GM10248 (cell line): ENCODE measurements around the gene RGS11.

ENCODE experiments used
- CTCF ChIA-PET: fragments of 300-600 bp; sonication (Branson Sonifier 250); formaldehyde crosslinking; extraction: SDS; loops from one replicate; lab custom pipeline; 2021; ENCODE audit warnings: antibody characterized with exemption; lab: Yijun Ruan, JAX
- POLR2A ChIA-PET: fragments of 350-650 bp; sonication (Branson Sonifier 250); formaldehyde crosslinking; extraction: SDS; loops from one replicate; lab custom pipeline; 2020; ENCODE audit warnings: antibody characterized with exemption; lab: Yijun Ruan, JAX
- DNase-seq: peaks from one replicate; pipeline ENCODE4 v3.0.0; 2012; ENCODE audit errors: extremely low spot score
- TF ChIP-seq, protein P1 (sequence below): IDR thresholded peaks from 2 replicates; pipeline ENCODE4 v1.5.1; 2012; ENCODE audit warnings: mild to moderate bottlenecking, low read depth; ENCODE audit errors: extremely low read depth, missing control alignments, control extremely low read depth

RGS11 gene

DNA sequence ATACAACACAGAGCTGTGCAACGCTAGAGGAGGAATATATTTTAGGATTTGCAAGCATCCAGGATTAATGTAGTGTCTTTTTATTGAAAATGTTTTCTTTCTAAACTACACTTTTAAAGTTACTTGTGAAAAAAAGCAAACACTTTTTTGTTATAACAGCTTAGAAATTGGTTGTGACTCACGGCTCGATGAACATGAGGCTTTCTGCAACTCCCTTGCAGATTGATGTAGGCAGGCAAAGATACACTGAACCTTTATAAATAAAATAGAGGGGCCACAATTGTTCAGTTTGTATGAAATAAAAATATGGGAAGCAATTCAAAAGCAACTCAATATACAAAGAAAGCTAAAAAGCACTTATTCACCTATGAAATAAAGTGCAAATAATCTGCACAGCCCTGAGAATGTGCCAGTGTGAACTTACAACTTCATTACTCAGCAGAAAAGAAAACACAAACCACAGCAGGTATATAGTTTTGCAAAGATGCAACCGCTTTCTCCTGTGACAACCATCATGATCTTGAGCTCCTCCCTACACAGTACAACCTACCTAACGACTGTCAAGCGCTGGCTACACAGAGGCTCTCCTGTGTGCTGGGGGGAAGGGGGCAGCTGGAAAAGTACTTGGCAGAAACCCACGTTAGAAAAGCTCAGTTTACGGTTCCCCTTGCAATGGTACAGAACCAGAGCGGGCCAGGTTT lies 47.4 kb downstream of the RGS11 start:
- no peak for DNase-seq
- TF ChIP-seq, protein P1, sequence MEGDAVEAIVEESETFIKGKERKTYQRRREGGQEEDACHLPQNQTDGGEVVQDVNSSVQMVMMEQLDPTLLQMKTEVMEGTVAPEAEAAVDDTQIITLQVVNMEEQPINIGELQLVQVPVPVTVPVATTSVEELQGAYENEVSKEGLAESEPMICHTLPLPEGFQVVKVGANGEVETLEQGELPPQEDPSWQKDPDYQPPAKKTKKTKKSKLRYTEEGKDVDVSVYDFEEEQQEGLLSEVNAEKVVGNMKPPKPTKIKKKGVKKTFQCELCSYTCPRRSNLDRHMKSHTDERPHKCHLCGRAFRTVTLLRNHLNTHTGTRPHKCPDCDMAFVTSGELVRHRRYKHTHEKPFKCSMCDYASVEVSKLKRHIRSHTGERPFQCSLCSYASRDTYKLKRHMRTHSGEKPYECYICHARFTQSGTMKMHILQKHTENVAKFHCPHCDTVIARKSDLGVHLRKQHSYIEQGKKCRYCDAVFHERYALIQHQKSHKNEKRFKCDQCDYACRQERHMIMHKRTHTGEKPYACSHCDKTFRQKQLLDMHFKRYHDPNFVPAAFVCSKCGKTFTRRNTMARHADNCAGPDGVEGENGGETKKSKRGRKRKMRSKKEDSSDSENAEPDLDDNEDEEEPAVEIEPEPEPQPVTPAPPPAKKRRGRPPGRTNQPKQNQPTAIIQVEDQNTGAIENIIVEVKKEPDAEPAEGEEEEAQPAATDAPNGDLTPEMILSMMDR = no peak
- ChIA-PET CTCF (interaction anchor here (1.0 to 1.6 kb wide), 9 partner anchors 9 to 133 kb away, joined by 3 to 5 read pairs (median 4); partner anchors contain the start of gene AXIN1), POLR2A (no interaction called here)

DNA sequence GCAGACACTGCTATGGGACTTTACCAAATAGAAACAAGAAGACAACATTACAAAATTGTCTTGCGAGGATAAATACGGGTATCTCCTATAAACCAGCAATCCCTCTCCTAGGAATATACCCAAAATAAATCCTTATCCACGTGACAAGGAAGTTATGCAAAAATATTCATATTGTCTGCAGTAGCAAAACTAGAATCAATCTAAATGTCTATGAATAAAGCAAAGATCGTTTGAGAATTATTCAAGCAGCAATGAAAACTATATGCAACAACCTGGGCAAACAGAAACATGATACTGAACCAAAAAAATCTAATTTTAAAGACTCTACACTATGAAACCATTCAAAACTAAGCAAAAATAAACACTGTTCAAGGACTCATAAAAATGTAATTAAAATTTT lies 55.7 kb downstream of the RGS11 start:
- POLR2A ChIA-PET = no interaction called here
- TF ChIP-seq, protein P1 = no peak
- CTCF ChIA-PET = interaction anchor here (1.6 to 1.7 kb wide), 3 partner anchors 8 to 124 kb away, joined by 4 to 6 read pairs (median 5); no protein-coding TSS in a partner anchor
- DNase-seq = no peak
